A549 (cell line): ENCODE results near the gene SP1. TPM values are rescaled to one million over a fixed set of nuclear protein-coding genes. Genes with fewer than 3 reads are reported as not detected.
"Not testable (repeated sequence)": the region's sequence is repeated elsewhere in the genome, so short reads cannot be mapped to it uniquely, and the experiment has no call there.

Experiments used
- ATAC-seq, 2 experiments: fragments of 200-7000 bp in 1 of 2; fragments of >200 bp in 1 of 2; cut with Nextera tagmentation in 1 of 2; cut with Tn5 transposase in 1 of 2; 3 replicates each; pipeline versions ENCODE4 v1.8.0 to v1.9.1; 2018 to 2020; ENCODE audit warnings: mild to moderate bottlenecking in 1 of 2, moderate library complexity in 1 of 2
- CTCF ChIA-PET: fragments of 300-600 bp; sonication (Branson Sonifier 250); formaldehyde crosslinking; extraction: SDS; loops from one replicate; lab custom pipeline; 2021; ENCODE audit warnings: antibody characterized with exemption, inconsistent platforms; lab: Yijun Ruan, JAX
- POLR2A ChIA-PET: fragments of 350-600 bp; formaldehyde crosslinking; extraction: SDS; loops from one replicate; lab custom pipeline; 2021; ENCODE audit warnings: antibody characterized with exemption, inconsistent platforms; lab: Yijun Ruan, JAX
- DNase-seq, 2 experiments: peaks; one replicate each; pipeline versions ENCODE4 v3.0.0 to v3.0.0-alpha.2; 2011 to 2016; ENCODE audit warnings: low read depth in 1 of 2, low spot score in 1 of 2
- FAIRE-seq: peaks from 2 replicates; lab custom pipeline; 2011; peaks lifted over from hg19 to GRCh38; lab: Jason Lieb, UNC
- H3K27ac ChIP-seq, 2 experiments: fragments of >200 bp; sonication (Bioruptor Twin); formaldehyde crosslinking; 3 replicates each; pipeline ENCODE4 v1.5.1; 2016 to 2017
- H3K4me1 ChIP-seq: fragments of >200 bp; sonication (Bioruptor Twin); formaldehyde crosslinking; 3 replicates; pipeline ENCODE4 v1.6.1; 2016
- H3K4me2 ChIP-seq: fragments of >200 bp; sonication (Bioruptor Twin); formaldehyde crosslinking; 3 replicates; pipeline ENCODE4 v1.6.1; 2016
- H3K4me3 ChIP-seq: fragments of >200 bp; sonication (Bioruptor Twin); formaldehyde crosslinking; 3 replicates; pipeline ENCODE4 v1.5.1; 2016
- H3K9me3 ChIP-seq: fragments of >200 bp; sonication (Bioruptor Twin); formaldehyde crosslinking; 3 replicates; pipeline ENCODE4 v1.6.1; 2016
- ATOH8 ChIP-seq: fragments of 250-450 bp; sonication (Bioruptor Pico); IDR thresholded peaks from 2 replicates; pipeline ENCODE4 v1.5.0; 2020; ENCODE audit warnings: low read depth, mild to moderate bottlenecking, moderate library complexity
- BHLHE40 ChIP-seq: IDR thresholded peaks from 2 replicates; pipeline ENCODE4 v1.6.1; 2012; ENCODE audit warnings: low read depth, low read length, inconsistent platforms
- CBX8 ChIP-seq: fragments of 200-600 bp; sonication (generic); IDR thresholded peaks from 2 replicates; pipeline ENCODE4 v1.6.1; 2016
- CHD4 ChIP-seq: fragments of 200-600 bp; sonication (generic); IDR thresholded peaks from 2 replicates; pipeline ENCODE4 v1.6.1; 2016; ENCODE audit warnings: antibody characterized with exemption, mild to moderate bottlenecking, borderline replicate concordance
- EHF ChIP-seq: fragments of 250-450 bp; sonication (Bioruptor Pico); IDR thresholded peaks from 2 replicates; pipeline ENCODE4 v1.5.0; 2020; ENCODE audit warnings: mild to moderate bottlenecking
- ELK1 ChIP-seq: fragments of 150-350 bp; IDR thresholded peaks from 2 replicates; pipeline ENCODE4 v1.6.1; 2014; ENCODE audit warnings: low read depth, mild to moderate bottlenecking, low read length
- ESRRA ChIP-seq: fragments of 150-350 bp; IDR thresholded peaks from 2 replicates; pipeline ENCODE4 v1.6.1; 2014; ENCODE audit warnings: mild to moderate bottlenecking, low read length, borderline replicate concordance
- FOSL2 ChIP-seq, 2 experiments: fragments of 450-650 bp in 1 of 2; fragments of >200 bp in 1 of 2; sonication (Bioruptor Twin) in 1 of 2; formaldehyde crosslinking; IDR thresholded peaks; 2 replicates each; pipeline versions ENCODE4 v1.5.0 to v1.6.1; 2016 to 2020; ENCODE audit warnings: mild to moderate bottlenecking in 1 of 2, moderate library complexity in 1 of 2
- HDAC2 ChIP-seq: fragments of 200-600 bp; sonication (generic); IDR thresholded peaks from 2 replicates; pipeline ENCODE4 v1.6.1; 2016
- HES2 ChIP-seq: fragments of >200 bp; sonication (Bioruptor Twin); formaldehyde crosslinking; IDR thresholded peaks from 2 replicates; pipeline ENCODE4 v1.6.1; 2016
- JUN ChIP-seq, 2 experiments: fragments of >200 bp; sonication (Bioruptor Twin); formaldehyde crosslinking; IDR thresholded peaks; 2 replicates in 1 of 2; 3 replicates in 1 of 2; pipeline ENCODE4 v1.6.1; 2016 to 2017
- JUNB ChIP-seq: fragments of >200 bp; sonication (Bioruptor Twin); formaldehyde crosslinking; IDR thresholded peaks from 2 replicates; pipeline ENCODE4 v1.6.1; 2016
- KDM5A ChIP-seq: fragments of 200-600 bp; sonication (generic); IDR thresholded peaks from 2 replicates; pipeline ENCODE4 v1.6.1; 2016; ENCODE audit warnings: antibody characterized with exemption, mild to moderate bottlenecking
- MAFK ChIP-seq: fragments of 450-650 bp; IDR thresholded peaks from 2 replicates; pipeline ENCODE4 v1.6.1; 2014; ENCODE audit not compliant: partially characterized antibody
- MAX ChIP-seq: IDR thresholded peaks from 2 replicates; pipeline ENCODE4 v1.6.1; 2012
- MYC ChIP-seq: IDR thresholded peaks from 2 replicates; pipeline ENCODE4 v1.6.1; 2012; ENCODE audit warnings: mild to moderate bottlenecking, inconsistent platforms, low read length, improper control_type of control experiment, borderline replicate concordance
- NFE2L2 ChIP-seq: fragments of 150-350 bp; conservative IDR thresholded peaks from 2 replicates; pipeline ENCODE4 v1.6.1; 2014; ENCODE audit warnings: low read length
- NR3C1 ChIP-seq: fragments of >200 bp; sonication (Bioruptor Twin); formaldehyde crosslinking; IDR thresholded peaks from 3 replicates; pipeline ENCODE4 v1.6.1; 2017
- PHF8 ChIP-seq: fragments of 200-600 bp; sonication (generic); IDR thresholded peaks from 2 replicates; pipeline ENCODE4 v1.6.1; 2016; ENCODE audit warnings: low read depth, mild to moderate bottlenecking, antibody characterized with exemption, moderate library complexity, borderline replicate concordance
- POLR2A ChIP-seq: IDR thresholded peaks from 2 replicates; pipeline ENCODE4 v1.6.1; 2012; ENCODE audit warnings: mild to moderate bottlenecking, low read length
- POLR2AphosphoS2 ChIP-seq: conservative IDR thresholded peaks from 2 replicates; pipeline ENCODE4 v1.6.1; 2012; ENCODE audit warnings: low read length, improper control_type of control experiment, inconsistent platforms
- RAD21 ChIP-seq, 2 experiments: fragments of >200 bp in 1 of 2; sonication (Bioruptor Twin) in 1 of 2; formaldehyde crosslinking in 1 of 2; IDR thresholded peaks in 1 of 2; conservative IDR thresholded peaks in 1 of 2; 2 replicates in 1 of 2; 3 replicates in 1 of 2; pipeline ENCODE4 v1.6.1; 2012 to 2018; ENCODE audit warnings: inconsistent platforms in 1 of 2
- RARB ChIP-seq: fragments of 250-450 bp; sonication (Bioruptor Pico); IDR thresholded peaks from 2 replicates; pipeline ENCODE4 v1.8.0; 2021; ENCODE audit warnings: mild to moderate bottlenecking, moderate library complexity
- SMC3 ChIP-seq: fragments of >200 bp; sonication (Bioruptor Twin); formaldehyde crosslinking; IDR thresholded peaks from 3 replicates; pipeline ENCODE4 v1.6.1; 2018; ENCODE audit warnings: inconsistent platforms
- SREBF2 ChIP-seq: fragments of 450-650 bp; IDR thresholded peaks from 2 replicates; pipeline ENCODE4 v1.6.1; 2014; ENCODE audit warnings: mild to moderate bottlenecking, moderate library complexity
- TFCP2L1 ChIP-seq: fragments of 250-450 bp; sonication (Bioruptor Pico); IDR thresholded peaks from 2 replicates; pipeline ENCODE4 v1.5.0; 2021; ENCODE audit warnings: mild to moderate bottlenecking
- ZC3H11A ChIP-seq: fragments of 450-650 bp; IDR thresholded peaks from 2 replicates; pipeline ENCODE4 v1.6.1; 2014; ENCODE audit warnings: antibody characterized with exemption, mild to moderate bottlenecking
- ZFP36 ChIP-seq: fragments of 450-650 bp; IDR thresholded peaks from 2 replicates; pipeline ENCODE4 v1.6.1; 2014; ENCODE audit warnings: borderline replicate concordance; ENCODE audit not compliant: partially characterized antibody
- ZNF302 ChIP-seq: fragments of 250-450 bp; sonication (Bioruptor Pico); IDR thresholded peaks from 2 replicates; pipeline ENCODE4 v1.9.0; 2021; ENCODE audit warnings: inconsistent platforms, mild to moderate bottlenecking, moderate library complexity
- WGBS: methylation state at CpG from one replicate; pipeline ENCODE4 v1.1.6; 2017; ENCODE audit errors: missing lambda C conversion rate; 5-methylcytosine and 5-hydroxymethylcytosine counted together
- polyA plus RNA-seq, 4 experiments: library from polyadenylated mRNA; depleted of rRNA in 3 of 4; stranded (reverse); fragments of >200 nt; fragmentation: RNase III in 1 of 4; extraction: RNeasy Plus Mini Kit Qiagen cat#74134 plus additional on column Dnase treatment in 1 of 4; gene quantifications; 2 replicates in 3 of 4; 3 replicates in 1 of 4; pipeline ENCODE4 v1.2.3, GENCODE V29; 2011 to 2017

SP1 gene
- polyA plus RNA-seq, 2 of the 4 experiments (the other 2 are of a cell fraction) = 24.2 to 53.2 TPM

GRCh38 chr12:53391724-53392123 lies 11.7 kb downstream of the SP1 start:
- CTCF ChIA-PET = interaction anchor here (1.1 to 1.8 kb wide), 2 partner anchors 38 to 40 kb away, joined by 4 to 8 read pairs; no protein-coding TSS in a partner anchor

GRCh38 chr12:53399896-53400295 lies 19.9 kb downstream of the SP1 start:
- Histone ChIP-seq H3K27ac (no peak overlapping the region), H3K4me1 (no peaks in the 10 kb centered on the region), H3K4me2 (no peak overlapping the region), H3K4me3 (no peak overlapping the region), H3K9me3 (no peaks in the 10 kb centered on the region)
- ChIA-PET POLR2A (no interaction called here), CTCF (interaction anchor here (1.1 to 1.8 kb wide), 2 partner anchors 23 to 66 kb away, joined by 4 read pairs; no protein-coding TSS in a partner anchor)
- no peak for FAIRE-seq
- no peak for DNase-seq
- TF ChIP-seq ZNF302 (no peak), TFCP2L1 (no peak), KDM5A (no peak), FOSL2 (IDR thresholded peaks at IDR 0.05) (no peak), FOSL2 (CRISPR knock-in tag; IDR thresholded peaks at IDR 0.05) (no peak), PHF8 (no peak), CHD4 (no peak), ELK1 (no peak), RARB (CRISPR knock-in tag) (no peak), CBX8 (no peak), ZFP36 (no peak), NR3C1 (no peak), JUN (IDR thresholded peaks at IDR 0.05) (no peak), SMC3 (no peak), MAX (no peak), HES2 (no peak), POLR2A (no peak), ZC3H11A (no peak)
- 88% methylated on average over 7 of the region's 7 CpGs for WGBS
- ATAC-seq = no peak

More at GRCh38 chr12:53391724-53392123, 11.7 kb downstream of the SP1 start:
- Histone ChIP-seq H3K4me1 (peaks cover 32% of the 10 kb centered on the region; the same call in 2 of the 3 replicates), H3K4me3 (no peak overlapping the region), H3K9me3 (no peaks in the 10 kb centered on the region), H3K4me2 (no peak overlapping the region), H3K27ac (no peak overlapping the region)
- no peak for ATAC-seq
- POLR2A ChIA-PET = no interaction called here
- DNase-seq = no peak
- TF ChIP-seq EHF (CRISPR knock-in tag) = no peak
- no peak for TF ChIP-seq MYC
- TF ChIP-seq NR3C1 = no peak
- no peak for TF ChIP-seq CBX8
- no peak for TF ChIP-seq TFCP2L1
- TF ChIP-seq MAFK = no peak
- TF ChIP-seq ZNF302 = no peak
- no peak for TF ChIP-seq SREBF2
- TF ChIP-seq JUNB = no peak
- no peak for FAIRE-seq
- 75% methylated on average over 5 of the region's 5 CpGs for WGBS

- FAIRE-seq, ATAC-seq, H3K4me1 ChIP-seq, H3K4me3 ChIP-seq, H3K27ac ChIP-seq, DNase-seq, H3K9me3 ChIP-seq, H3K4me2 ChIP-seq: not testable (repeated sequence)
- POLR2A ChIA-PET = interaction anchor here (1.1 kb wide), 1 partner anchor 23 kb away, joined by 3 read pairs; no protein-coding TSS in a partner anchor
- CTCF ChIA-PET = interaction anchor here (1.0 to 5.0 kb wide), 3 partner anchors 19 to 50 kb away, joined by 3 to 29 read pairs (median 9); no protein-coding TSS in a partner anchor
- WGBS = 93% methylated on average over 16 of the region's 16 CpGs
Measured at GRCh38 chr12:53402351-53402750, 22.4 kb downstream of the SP1 start.

- 93% methylated on average over 7 of the region's 7 CpGs for WGBS
- H3K4me2 ChIP-seq = no peak overlapping the region
- H3K27ac ChIP-seq = no peak overlapping the region
- H3K4me3 ChIP-seq = no peak overlapping the region
- no peak for DNase-seq
- H3K9me3 ChIP-seq = no peaks in the 10 kb centered on the region
- no peak for TF ChIP-seq ATOH8
- no peak for TF ChIP-seq BHLHE40
- no peak for TF ChIP-seq ESRRA
- no peak for TF ChIP-seq POLR2AphosphoS2
- no peak for TF ChIP-seq NFE2L2
- TF ChIP-seq RAD21 (conservative IDR thresholded peaks at IDR 0.05 in 1 of 2, IDR thresholded peaks at IDR 0.05 in 1 of 2) = no peak
- TF ChIP-seq FOSL2 (IDR thresholded peaks at IDR 0.05) = no peak
- TF ChIP-seq FOSL2 (CRISPR knock-in tag; IDR thresholded peaks at IDR 0.05) = no peak
- TF ChIP-seq HDAC2 = no peak
- no peak for ATAC-seq
- no peak for FAIRE-seq
- H3K4me1 ChIP-seq = no peaks in the 10 kb centered on the region
- POLR2A ChIA-PET = interaction anchor here (1.1 kb wide), 1 partner anchor 24 kb away, joined by 3 read pairs; no protein-coding TSS in a partner anchor
- CTCF ChIA-PET = interaction anchor here (0.9 to 5.0 kb wide), 4 partner anchors 19 to 88 kb away, joined by 3 to 29 read pairs (median 6); no protein-coding TSS in a partner anchor
Measured at GRCh38 chr12:53402871-53403270, 22.9 kb downstream of the SP1 start.
